Stimulated activated CD4-positive, alpha-beta T cell treated with anti-CD3 and anti-CD28 coated beads, Interleukin-15, amount 100 ng/mL, for 1 hour (primary cell): ENCODE measurements around the gene LEMD2.

Experiments
- DNase-seq, 2 donors: peaks; one replicate each; pipeline ENCODE4 v3.0.0-alpha.2; 2020; ENCODE audit warnings: low read depth in 1 of 2, low spot score in 1 of 2

The LEMD2 gene

DNA sequence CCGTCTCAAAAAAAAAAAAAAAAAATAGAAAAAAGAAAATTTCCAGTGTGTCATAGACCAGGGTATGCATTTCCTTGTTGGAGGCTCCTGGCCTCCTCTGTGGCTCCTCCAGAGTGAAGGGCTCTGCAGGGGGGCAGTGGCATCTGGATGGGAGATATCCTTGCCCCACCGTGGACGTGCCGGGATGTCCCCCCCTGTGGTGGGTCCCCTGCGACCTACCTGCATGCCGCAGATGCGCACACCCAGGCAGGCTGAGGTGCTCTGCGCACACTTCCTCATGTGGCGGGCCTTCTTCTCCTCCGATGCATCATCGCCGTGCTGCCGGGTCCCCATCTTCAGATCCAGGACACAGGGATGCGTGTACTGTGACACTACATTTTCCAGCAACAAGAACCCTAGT lies 63.7 kb downstream of the LEMD2 start:
- DNase-seq = no peak

DNA sequence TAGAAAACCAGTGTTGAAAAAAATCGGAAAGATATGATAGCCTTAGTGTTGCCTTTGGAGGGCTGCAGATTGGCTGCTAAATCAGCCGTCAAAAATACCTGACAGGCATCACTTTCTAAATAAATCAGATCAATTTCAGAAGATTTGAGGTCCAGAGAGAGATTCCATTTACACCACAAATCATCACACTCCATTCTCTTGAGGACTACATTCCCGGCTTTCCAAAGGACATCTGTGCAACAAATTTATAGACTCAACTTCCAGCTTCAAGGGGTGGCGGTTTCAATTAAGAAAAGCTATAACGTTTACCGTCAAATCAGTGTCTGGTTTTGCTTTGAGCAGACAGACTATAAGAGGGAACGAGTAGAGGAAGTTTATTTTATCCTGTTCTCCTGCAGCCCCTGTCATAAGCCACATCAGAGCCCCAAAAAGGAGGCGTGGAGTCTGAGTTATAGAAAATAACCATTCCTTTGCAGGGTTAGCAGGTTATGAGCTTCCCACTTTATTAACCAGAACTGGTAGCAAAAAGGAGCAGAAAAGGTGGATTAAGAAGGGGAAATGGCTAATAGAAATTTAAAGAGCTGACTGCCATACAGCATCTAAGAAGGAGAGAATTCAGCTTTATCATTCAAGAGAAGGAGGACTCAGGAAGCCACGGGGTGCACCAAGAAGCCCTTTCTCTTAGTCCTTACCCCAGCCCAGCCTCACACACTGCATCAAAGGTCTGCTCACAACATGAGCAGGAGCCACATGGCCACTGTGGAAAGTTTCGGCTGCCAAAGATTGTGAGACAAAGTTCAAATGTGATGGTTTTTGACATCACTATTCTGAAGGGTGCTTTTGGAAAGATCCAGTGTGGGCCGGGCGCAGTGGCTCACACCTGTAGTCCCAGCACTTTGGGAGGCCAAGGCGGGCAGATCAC lies 64.6 kb downstream of the LEMD2 start:
- DNase-seq = no peak

DNA sequence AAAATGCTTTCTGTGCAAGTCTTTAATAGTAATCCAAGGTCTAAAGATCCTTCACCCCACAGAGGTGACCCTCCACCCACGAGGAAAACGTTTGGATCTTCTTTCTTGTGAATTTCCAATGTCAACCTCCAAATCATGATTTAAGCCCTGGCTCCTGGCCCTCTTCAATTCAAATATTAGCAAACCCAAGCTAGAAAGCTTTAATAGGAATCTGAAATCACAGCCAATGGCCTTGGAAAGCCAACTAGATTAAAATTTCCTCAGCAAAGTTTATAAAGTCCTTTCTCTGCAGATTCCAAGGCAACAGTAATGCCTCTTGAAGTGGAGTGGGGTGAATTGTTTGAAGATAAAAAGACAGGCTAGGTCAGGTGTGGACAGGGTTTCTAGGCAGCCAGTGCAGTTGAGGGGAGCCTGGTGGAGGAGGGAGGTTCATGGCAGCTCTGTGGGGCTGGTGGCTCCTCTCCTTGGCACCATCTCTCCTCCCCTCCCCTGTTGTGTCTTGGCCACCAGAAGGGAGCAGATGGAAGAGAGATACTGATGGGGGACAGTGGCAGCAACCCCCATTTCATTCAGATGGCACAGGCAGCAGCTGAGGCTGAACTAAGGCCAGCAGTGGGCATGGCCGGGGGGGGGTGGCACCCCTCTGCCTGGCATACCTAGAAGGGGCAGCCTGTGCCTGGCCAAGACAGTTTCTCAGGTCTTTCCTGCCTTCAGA lies 65.4 kb downstream of the LEMD2 start:
- DNase-seq = no peak

DNA sequence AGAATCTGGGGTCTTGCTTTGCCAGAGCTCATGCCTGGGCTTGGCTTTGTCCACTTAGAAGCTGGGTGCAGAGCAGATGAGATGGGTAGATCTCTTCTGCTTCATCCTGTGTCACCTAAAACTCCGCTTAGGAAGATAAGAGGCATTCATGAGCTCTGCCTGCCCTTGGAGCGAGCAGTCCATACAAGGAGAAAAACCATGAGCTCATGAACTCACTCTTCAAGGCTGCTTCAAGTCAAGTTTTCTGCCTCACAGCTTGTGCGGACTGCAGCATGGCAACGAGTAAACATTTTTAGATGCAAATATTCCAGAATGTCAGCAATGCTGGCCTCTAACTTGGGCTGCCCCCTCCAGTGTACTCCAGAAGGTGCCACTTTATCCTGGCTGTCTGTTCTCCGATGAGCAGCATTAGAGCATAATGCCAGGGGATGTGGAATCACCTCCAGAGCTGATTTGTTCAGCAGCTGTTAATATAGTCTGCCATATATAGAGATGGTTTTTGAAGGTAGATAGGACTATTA lies 66.8 kb downstream of the LEMD2 start:
- DNase-seq = no peak

DNA sequence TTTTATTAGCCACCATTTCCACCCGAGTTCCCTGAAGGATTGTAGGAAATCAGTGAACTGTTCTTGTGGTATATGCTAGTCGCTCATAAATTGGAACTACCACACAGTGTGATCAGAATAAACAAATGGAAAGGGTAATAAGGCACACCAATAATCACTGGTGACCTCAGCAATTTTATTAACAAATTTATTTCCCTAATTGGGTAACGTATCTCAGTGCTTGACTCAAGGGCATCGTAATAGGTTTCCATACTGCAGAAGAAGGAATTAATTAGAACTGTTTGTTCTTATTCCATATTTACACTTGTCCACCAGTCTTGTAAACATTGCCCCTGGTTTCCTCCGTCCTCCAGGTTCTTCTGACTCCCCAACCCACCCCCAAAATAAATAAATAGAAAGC lies 67.4 kb downstream of the LEMD2 start:
- DNase-seq = no peak
